Left lung (tissue), 10 donors: Measurements from ENCODE around the gene GSG1L. TPM values are rescaled to one million over a fixed set of nuclear protein-coding genes. Genes with fewer than 3 reads are reported as not detected.

Experiments
- ATAC-seq: fragments of 200-7000 bp; cut with Tn5 transposase; one replicate; pipeline ENCODE4 v1.9.1; 2020; ENCODE audit warnings: moderate library complexity
- DNase-seq, 4 donors: peaks; one replicate each; pipeline ENCODE4 v3.0.0-alpha.2; 2013 to 2020
- H3K27ac ChIP-seq, 2 donors: fragments of 200-600 bp; sonication (generic) in 1 of 2; one replicate each; pipeline versions ENCODE4 v1.5.0 to v1.8.0; 2020 to 2021
- H3K27me3 ChIP-seq, 2 donors: fragments of 200-600 bp; sonication (generic) in 1 of 2; one replicate each; pipeline versions ENCODE4 v1.5.0 to v1.8.0; 2020 to 2021
- H3K36me3 ChIP-seq, 2 donors: fragments of 200-600 bp; sonication (generic) in 1 of 2; one replicate each; pipeline versions ENCODE4 v1.5.0 to v1.8.0; 2020 to 2021
- H3K4me1 ChIP-seq, 2 donors: fragments of 200-600 bp; one replicate each; pipeline ENCODE4 v1.8.0; 2021
- H3K4me3 ChIP-seq, 2 donors: fragments of 200-600 bp; sonication (generic) in 1 of 2; one replicate each; pipeline versions ENCODE4 v1.5.0 to v1.8.0; 2020 to 2021; ENCODE audit warnings: mild to moderate bottlenecking in 1 of 2
- H3K9me3 ChIP-seq, 2 donors: fragments of 200-600 bp; sonication (generic) in 1 of 2; one replicate each; pipeline versions ENCODE4 v1.5.0 to v1.8.0; 2020 to 2021
- CTCF ChIP-seq, 2 donors: fragments of 200-600 bp; sonication (generic) in 1 of 2; IDR thresholded peaks; one replicate each; pipeline versions ENCODE4 v1.5.0 to v1.8.0; 2021; ENCODE audit warnings: antibody characterized with exemption in 2 of 2
- intact Hi-C, 2 donors: fragments of 100-400 bp; cut with DNase I; formaldehyde crosslinking; loops; one replicate each; pipeline versions ENCODE4 v1.11.2 to v1.14.2; 2022
- polyA plus RNA-seq, 6 donors: library from polyadenylated mRNA; unstranded; fragments of 120-200 nt; gene quantifications; one replicate each; pipeline ENCODE4 v1.2.1, GENCODE V29; 2013; ENCODE audit not compliant: insufficient read length in 6 of 6
- total RNA-seq, 2 donors: library from RNA; stranded (reverse); fragmentation: NEBNext Ultra II Directional; extraction: Animal tissue kit (Norgen Biotek cat#: 25700); gene quantifications; one replicate each; pipeline ENCODE4 v1.2.1, GENCODE V29; 2021
- donor health status: DM: no; HTN: yes; CAD: no.
- donor health status: DM: no; HTN: no; CAD: no.

The GSG1L gene
- total and polyA plus RNA-seq, 8 donors = 0.20 to 1.2 (median 0.65) TPM; not detected in 1

GRCh38 chr16:27784351-27785306 is 278.9 kb downstream of the GSG1L start:
- DNase-seq (peak in 1 of 4 donors; percentile 8), ATAC-seq (no peak)
- H3K27me3 ChIP-seq = no peaks in the 10 kb centered on the region
- no peaks in the 10 kb centered on the region for H3K9me3 ChIP-seq
- no peak overlapping the region for H3K27ac ChIP-seq
- H3K4me1 ChIP-seq = no peaks in the 10 kb centered on the region
- no peak overlapping the region for H3K4me3 ChIP-seq
- no peak for TF ChIP-seq CTCF (IDR thresholded peaks at IDR 0.05)
- intact Hi-C loops = no loop called here
- no peaks in the 10 kb centered on the region for H3K36me3 ChIP-seq

GRCh38 chr16:27781981-27782880 is 281.3 kb downstream of the GSG1L start:
- no peak for ATAC-seq
- peaks cover 0 to 14% of the 10 kb centered on the region in 2 donors for H3K36me3 ChIP-seq
- no peaks in the 10 kb centered on the region for H3K4me1 ChIP-seq
- H3K27me3 ChIP-seq = no peaks in the 10 kb centered on the region
- DNase-seq = no peak
- no peaks in the 10 kb centered on the region for H3K9me3 ChIP-seq
- TF ChIP-seq CTCF (IDR thresholded peaks at IDR 0.05) = no peak
- H3K4me3 ChIP-seq = no peak overlapping the region
- intact Hi-C loops = no loop called here
- H3K27ac ChIP-seq = no peak overlapping the region

DNA sequence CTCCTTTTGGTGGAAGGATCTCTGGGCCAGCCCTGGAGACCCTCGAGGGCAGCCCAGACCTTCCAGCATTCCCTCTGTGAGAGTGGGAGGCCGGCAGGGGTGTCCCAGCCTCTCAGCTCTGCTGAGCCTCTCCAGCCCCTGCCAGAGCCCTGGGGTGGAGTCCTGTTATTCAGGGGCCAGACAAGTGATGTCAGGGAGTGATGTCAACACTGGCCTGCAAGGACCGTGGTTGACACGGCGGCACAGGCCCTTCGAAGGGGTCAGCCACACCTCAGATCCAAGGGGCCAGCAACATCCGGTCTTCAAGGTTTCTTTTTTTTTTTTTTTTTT is 282.4 kb downstream of the GSG1L start:
- no peaks in the 10 kb centered on the region for H3K4me1 ChIP-seq
- H3K9me3 ChIP-seq = no peaks in the 10 kb centered on the region
- DNase-seq (no peak), ATAC-seq (no peak)
- TF ChIP-seq CTCF (IDR thresholded peaks at IDR 0.05) = no peak
- peaks cover 0 to 22% of the 10 kb centered on the region in 2 donors for H3K36me3 ChIP-seq
- no peaks in the 10 kb centered on the region for H3K27me3 ChIP-seq
- H3K27ac ChIP-seq = no peak overlapping the region
- intact Hi-C loops = no loop called here
- no peak overlapping the region for H3K4me3 ChIP-seq

- intact Hi-C loops = no loop called here
- no peaks in the 10 kb centered on the region for H3K9me3 ChIP-seq
- peaks cover 0 to 22% of the 10 kb centered on the region in 2 donors for H3K36me3 ChIP-seq
- no peak for DNase-seq
- H3K4me1 ChIP-seq = no peaks in the 10 kb centered on the region
- ATAC-seq = no peak
- H3K4me3 ChIP-seq = no peak overlapping the region
- no peaks in the 10 kb centered on the region for H3K27me3 ChIP-seq
- no peak for TF ChIP-seq CTCF (IDR thresholded peaks at IDR 0.05)
- H3K27ac ChIP-seq = no peak overlapping the region
Measured at GRCh38 chr16:27780468-27781194, 282.9 kb downstream of the GSG1L start.
